CD4-positive, alpha-beta T cell treated with Interferon alpha-2 for 1 hour (primary cell): ENCODE measurements around the gene RNF167.

Experiments used
- DNase-seq, 2 donors: peaks; one replicate each; pipeline ENCODE4 v3.0.0-alpha.2; 2020 to 2022

Gene RNF167

DNA sequence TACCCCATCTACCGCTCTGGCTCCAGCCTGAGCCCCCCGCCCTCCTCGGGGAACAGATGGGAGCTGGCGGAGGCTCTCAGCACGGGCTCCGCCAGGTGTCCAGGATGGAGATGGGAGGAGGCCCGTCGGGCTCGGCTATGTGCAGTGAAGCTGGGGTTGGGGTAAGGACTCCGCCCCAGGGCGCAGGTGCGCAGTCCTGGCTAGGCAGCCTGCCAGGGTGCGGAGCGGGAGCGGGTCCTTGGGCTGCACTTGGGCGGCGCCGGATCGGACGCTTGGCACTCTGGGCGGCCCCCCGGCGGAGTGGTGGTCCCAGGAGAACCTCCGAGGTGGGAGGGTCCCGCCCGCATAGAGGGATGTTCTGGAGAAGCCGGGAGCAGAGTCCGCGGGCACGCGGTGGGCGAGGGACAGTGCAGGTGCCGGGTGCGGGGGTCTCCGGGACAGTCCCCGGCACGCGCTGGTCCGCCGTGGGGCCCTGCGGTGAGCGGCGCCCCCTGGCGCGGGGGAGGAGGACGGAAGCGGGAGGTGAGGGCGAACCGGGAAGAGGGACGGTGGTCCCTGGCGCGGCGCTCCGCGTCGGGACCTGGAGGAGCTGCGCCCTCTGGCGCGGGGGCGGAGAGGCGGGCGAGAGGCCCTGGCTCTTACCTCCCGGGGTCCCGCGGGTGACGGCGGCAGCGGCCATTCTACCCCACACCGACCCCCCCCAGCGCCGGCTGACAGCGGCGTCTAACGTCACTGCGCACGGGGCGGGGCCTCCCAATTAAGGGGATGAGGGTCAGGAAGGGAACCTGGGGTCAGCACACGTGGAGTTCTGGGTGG lies 47.1 kb downstream of the RNF167 start, which contains the start of gene CAMTA2:
Gene CAMTA2, minus strand, starts transcription at position 725 of the 816 bp plus-strand sequence. CDS start 1,453 bp downstream, outside the sequence.
- peak; percentile 82 to 89 for DNase-seq

DNA sequence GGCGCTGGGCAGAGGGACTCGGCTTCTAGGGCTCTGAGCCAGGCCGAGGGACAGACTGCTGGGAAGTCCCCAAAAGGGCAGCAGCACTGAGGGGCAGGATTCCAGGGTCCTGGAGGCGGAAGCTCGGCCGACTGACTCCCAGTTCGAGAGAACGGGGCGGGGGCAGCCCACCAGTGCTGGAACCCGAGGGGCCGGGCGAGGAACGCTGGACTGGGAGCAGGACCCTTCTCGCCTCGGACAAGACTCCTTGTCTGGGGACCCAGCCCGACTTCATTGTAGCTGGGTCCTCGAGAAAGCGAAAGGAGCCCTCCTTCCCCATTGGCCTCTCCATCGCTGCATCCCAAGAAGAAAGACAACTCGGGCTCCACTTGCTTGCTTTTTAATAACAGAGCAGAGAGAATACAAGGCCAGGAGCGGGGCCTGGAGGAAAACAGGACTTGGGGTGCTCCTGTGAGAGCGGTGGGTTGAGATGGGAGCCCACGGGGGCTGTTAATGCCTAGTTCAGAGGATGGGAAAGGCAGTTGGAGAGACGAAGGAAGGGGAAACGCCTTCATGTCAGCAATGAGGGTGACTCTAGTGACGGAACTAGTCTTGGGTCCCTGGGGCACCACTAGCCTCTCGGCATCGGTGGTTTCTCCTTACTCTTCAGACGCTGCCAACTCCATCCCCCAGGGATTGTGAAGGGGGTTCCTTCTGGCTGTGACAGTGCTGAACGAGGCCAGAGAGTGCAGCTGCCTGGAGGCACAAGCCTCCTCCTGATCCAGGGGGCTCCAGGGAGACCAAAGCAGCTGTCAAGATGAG lies 47.9 kb downstream of the RNF167 start:
- DNase-seq: no peak

DNA sequence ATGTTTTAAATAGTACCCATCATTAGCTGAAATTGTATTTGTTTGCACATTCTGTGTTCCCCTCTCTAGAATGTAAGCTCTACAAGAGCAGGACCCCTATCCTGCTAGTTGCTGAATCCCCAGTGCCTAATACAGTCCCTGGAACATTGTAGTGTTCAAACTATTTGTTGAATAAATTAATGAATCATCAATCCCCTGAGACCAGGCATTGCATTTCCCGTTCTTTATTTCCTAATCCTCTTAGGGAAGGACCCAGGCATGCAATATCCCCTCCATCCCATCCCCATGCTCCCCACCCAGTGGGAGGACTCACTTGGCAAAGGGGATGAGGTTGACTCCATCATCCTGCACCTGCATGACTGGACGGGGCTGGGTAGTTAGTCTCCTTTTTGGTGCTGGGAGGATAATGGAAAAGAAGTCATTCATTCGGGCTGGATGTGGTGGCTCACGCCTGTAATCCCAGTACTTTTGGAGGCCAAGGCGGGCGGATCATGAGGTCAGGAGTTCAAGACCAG lies 54.1 kb downstream of the RNF167 start:
- DNase-seq: no peak
